Mesenchymal stem cell (in vitro differentiated cells and primary cell): ENCODE measurements around the gene KCNK10.
A peak's percentile ranks its signal among the peaks of the same experiment; 100 is the strongest.

ENCODE experiments used
- DNase-seq: peaks from one replicate; pipeline ENCODE4 v3.0.0-alpha.2; 2013
- H2AFZ ChIP-seq: one replicate; pipeline ENCODE4 v1.6.1; 2013; ENCODE audit warnings: low read depth, mild to moderate bottlenecking, control low read depth, inconsistent platforms, low read length, moderate library complexity
- H2AK5ac ChIP-seq: 2 replicates; pipeline ENCODE4 v1.6.1; 2013; ENCODE audit warnings: low read length, moderate library complexity, mild to moderate bottlenecking, inconsistent platforms; ENCODE audit not compliant: severe bottlenecking
- H2BK120ac ChIP-seq: one replicate; pipeline ENCODE4 v1.6.1; 2013; ENCODE audit warnings: low read depth, mild to moderate bottlenecking, inconsistent platforms, low read length, moderate library complexity
- H2BK12ac ChIP-seq, 2 experiments: one replicate each; pipeline ENCODE4 v1.6.1; 2013; ENCODE audit warnings: inconsistent platforms in 2 of 2, low read length in 2 of 2, mild to moderate bottlenecking in 2 of 2, moderate library complexity in 2 of 2, control low read depth in 1 of 2
- H2BK15ac ChIP-seq: one replicate; pipeline ENCODE4 v1.6.1; 2013; ENCODE audit warnings: mild to moderate bottlenecking, low read depth, inconsistent platforms; ENCODE audit not compliant: poor library complexity, severe bottlenecking
- H2BK5ac ChIP-seq: 2 replicates; pipeline ENCODE4 v1.6.1; 2013; ENCODE audit warnings: low read depth, mild to moderate bottlenecking, low read length, control low read depth, inconsistent platforms; ENCODE audit not compliant: poor library complexity, severe bottlenecking
- H3K14ac ChIP-seq, 2 experiments: one replicate each; pipeline ENCODE4 v1.6.1; 2013; ENCODE audit warnings: inconsistent platforms in 2 of 2, low read length in 2 of 2, control low read depth in 1 of 2, mild to moderate bottlenecking in 1 of 2, moderate library complexity in 1 of 2
- H3K18ac ChIP-seq, 2 experiments: one replicate each; pipeline ENCODE4 v1.6.1; 2013; ENCODE audit warnings: inconsistent platforms in 2 of 2, low read length in 2 of 2, control low read depth in 1 of 2, low read depth in 1 of 2, mild to moderate bottlenecking in 1 of 2
- H3K23ac ChIP-seq, 2 experiments: one replicate each; pipeline ENCODE4 v1.6.1; 2013; ENCODE audit warnings: inconsistent platforms in 2 of 2, low read length in 2 of 2, mild to moderate bottlenecking in 2 of 2, moderate library complexity in 2 of 2, control low read depth in 1 of 2
- H3K27ac ChIP-seq: 2 replicates; pipeline ENCODE4 v1.5.1; 2013; ENCODE audit warnings: mild to moderate bottlenecking, moderate library complexity, low read length, control low read depth, inconsistent platforms; ENCODE audit not compliant: poor library complexity, severe bottlenecking
- H3K27me3 ChIP-seq, 2 experiments: 2 replicates each; pipeline versions ENCODE4 v1.6.1 to v1.7.0; 2013; ENCODE audit warnings: low read length in 2 of 2, mild to moderate bottlenecking in 2 of 2, moderate library complexity in 2 of 2, control low read depth in 1 of 2, inconsistent platforms in 1 of 2; ENCODE audit not compliant: control insufficient read depth in 1 of 2, insufficient read depth in 1 of 2
- H3K36me3 ChIP-seq, 2 experiments: 2 replicates each; pipeline versions ENCODE4 v1.6.1 to v1.7.0; 2013; ENCODE audit warnings: low read length in 2 of 2, control low read depth in 1 of 2, inconsistent platforms in 1 of 2, low read depth in 1 of 2, mild to moderate bottlenecking in 1 of 2; ENCODE audit not compliant: insufficient read depth in 2 of 2, control insufficient read depth in 1 of 2
- H3K4ac ChIP-seq, 2 experiments: one replicate each; pipeline ENCODE4 v1.6.1; 2013; ENCODE audit warnings: inconsistent platforms in 2 of 2, low read length in 2 of 2, mild to moderate bottlenecking in 2 of 2, moderate library complexity in 2 of 2, control low read depth in 1 of 2, low read depth in 1 of 2
- H3K4me1 ChIP-seq: 2 replicates; pipeline ENCODE4 v1.6.1; 2013; ENCODE audit warnings: low read depth, low read length, control low read depth; ENCODE audit not compliant: control insufficient read depth, insufficient read depth
- H3K4me2 ChIP-seq: 2 replicates; pipeline ENCODE4 v1.6.1; 2013; ENCODE audit warnings: low read length, mild to moderate bottlenecking, inconsistent platforms; ENCODE audit not compliant: poor library complexity, severe bottlenecking
- H3K4me3 ChIP-seq, 2 experiments: 2 replicates each; pipeline versions ENCODE4 v1.5.1 to v1.7.0; 2013; ENCODE audit warnings: low read length in 2 of 2, mild to moderate bottlenecking in 2 of 2, control low read depth in 1 of 2, low read depth in 1 of 2; ENCODE audit not compliant: insufficient read depth in 1 of 2
- H3K79me1 ChIP-seq: replicated peaks from 2 replicates; pipeline ENCODE4 v1.6.1; 2013; ENCODE audit warnings: mild to moderate bottlenecking, control low read depth, low read length, inconsistent platforms; ENCODE audit not compliant: poor library complexity, severe bottlenecking
- H3K9ac ChIP-seq: 2 replicates; pipeline ENCODE4 v1.7.0; 2013; ENCODE audit warnings: mild to moderate bottlenecking, low read length, moderate library complexity
- H3K9me3 ChIP-seq: 2 replicates; pipeline ENCODE4 v1.7.0; 2013; ENCODE audit warnings: mild to moderate bottlenecking, low read length; ENCODE audit not compliant: control insufficient read depth
- H4K8ac ChIP-seq: one replicate; pipeline ENCODE4 v1.6.1; 2013; ENCODE audit warnings: inconsistent platforms, mild to moderate bottlenecking, low read length, moderate library complexity
- H4K91ac ChIP-seq: one replicate; pipeline ENCODE4 v1.6.1; 2013; ENCODE audit warnings: mild to moderate bottlenecking, low read length, inconsistent platforms
- whole genome bisulfite sequencing: methylation state at CpG from one replicate; pipeline ENCODE4 v1.1.7; 2013; ENCODE audit warnings: mixed read lengths; 5-methylcytosine and 5-hydroxymethylcytosine counted together

Gene KCNK10

DNA sequence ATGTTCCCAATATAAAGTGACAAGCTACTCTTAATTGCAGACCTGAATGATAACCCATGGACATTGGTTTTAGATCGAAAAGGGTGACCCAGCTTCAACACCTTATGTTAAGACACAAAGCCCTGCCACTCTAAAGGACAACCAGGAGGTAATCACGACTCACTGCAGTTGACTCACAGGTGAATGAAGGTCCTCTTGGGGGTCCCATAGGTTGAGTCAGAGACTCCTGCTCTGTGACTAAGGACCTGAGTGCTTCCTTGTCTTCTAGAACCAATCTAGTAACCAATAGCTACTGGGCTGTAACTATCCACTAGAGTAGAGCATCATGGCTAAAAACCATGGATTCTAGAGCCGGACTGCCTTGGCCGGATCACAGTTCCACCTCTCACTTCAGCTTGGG is 73.8 kb downstream of the KCNK10 start:
- WGBS: 66% methylated on average over 4 of the region's 4 CpGs
- H2BK120ac ChIP-seq: no peak overlapping the region

DNA sequence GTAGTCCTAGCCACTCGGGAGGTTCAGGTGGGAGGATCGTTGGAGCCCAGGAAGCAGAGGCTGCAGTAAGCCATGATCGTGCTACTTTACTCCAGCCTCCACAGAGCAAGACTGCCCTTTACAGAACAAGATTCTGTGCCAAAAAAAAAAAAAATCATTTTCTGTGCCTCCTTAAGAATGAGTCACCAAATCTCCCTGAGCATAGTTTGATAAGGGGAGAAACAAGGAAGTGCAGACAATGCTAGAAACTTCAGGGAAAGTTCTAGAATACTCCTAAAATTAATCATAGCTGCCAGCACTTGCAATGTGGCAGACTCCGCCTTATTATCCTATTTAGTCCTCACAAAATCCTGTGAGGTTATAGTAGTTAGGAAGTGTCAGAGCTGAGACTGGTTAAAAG is 74.5 kb downstream of the KCNK10 start:
- Histone ChIP-seq H2BK5ac (no peak overlapping the region), H3K9ac (no peak overlapping the region), H3K4me1 (no peaks in the 10 kb centered on the region), H3K27ac (no peak overlapping the region), H4K8ac (no peak overlapping the region), H4K91ac (no peak overlapping the region), H2BK12ac (no peak overlapping the region), H3K4ac (no peak overlapping the region), H3K36me3 (no peaks in the 10 kb centered on the region), H2AK5ac (no peak overlapping the region), H2AFZ (no peak overlapping the region), H3K4me2 (no peak overlapping the region), H3K27me3 (peaks cover 0 to 23% of the 10 kb centered on the region in 2 experiments), H3K14ac (no peak overlapping the region), H3K4me3 (no peak overlapping the region), H3K18ac (no peak overlapping the region), H3K9me3 (no peaks in the 10 kb centered on the region), H3K23ac (no peak overlapping the region), H3K79me1 (no peaks in the 10 kb centered on the region), H2BK120ac (no peak overlapping the region), H2BK15ac (no peak overlapping the region)
- WGBS: 67% methylated on average over 3 of the region's 4 CpGs
- no peak for DNase-seq

More for the DNA sequence above, 73.8 kb downstream of the KCNK10 start:
- no peak overlapping the region for H3K27ac ChIP-seq
- no peak overlapping the region for H3K4ac ChIP-seq
- no peak overlapping the region for H3K4me2 ChIP-seq
- H3K4me1 ChIP-seq: no peaks in the 10 kb centered on the region
- H2BK12ac ChIP-seq: no peak overlapping the region
- no peak for DNase-seq
- H3K9ac ChIP-seq: no peak overlapping the region
- H2BK15ac ChIP-seq: no peak overlapping the region
- no peaks in the 10 kb centered on the region for H3K9me3 ChIP-seq
- H2AK5ac ChIP-seq: no peak overlapping the region
- no peaks in the 10 kb centered on the region for H3K79me1 ChIP-seq
- H3K14ac ChIP-seq: no peak overlapping the region
- H4K91ac ChIP-seq: no peak overlapping the region
- H4K8ac ChIP-seq: no peak overlapping the region
- no peak overlapping the region for H2AFZ ChIP-seq
- H2BK5ac ChIP-seq: no peak overlapping the region
- no peaks in the 10 kb centered on the region for H3K36me3 ChIP-seq
- no peak overlapping the region for H3K4me3 ChIP-seq
- H3K23ac ChIP-seq: no peak overlapping the region
- peaks cover 0 to 28% of the 10 kb centered on the region in 2 experiments for H3K27me3 ChIP-seq
- H3K18ac ChIP-seq: no peak overlapping the region

DNA sequence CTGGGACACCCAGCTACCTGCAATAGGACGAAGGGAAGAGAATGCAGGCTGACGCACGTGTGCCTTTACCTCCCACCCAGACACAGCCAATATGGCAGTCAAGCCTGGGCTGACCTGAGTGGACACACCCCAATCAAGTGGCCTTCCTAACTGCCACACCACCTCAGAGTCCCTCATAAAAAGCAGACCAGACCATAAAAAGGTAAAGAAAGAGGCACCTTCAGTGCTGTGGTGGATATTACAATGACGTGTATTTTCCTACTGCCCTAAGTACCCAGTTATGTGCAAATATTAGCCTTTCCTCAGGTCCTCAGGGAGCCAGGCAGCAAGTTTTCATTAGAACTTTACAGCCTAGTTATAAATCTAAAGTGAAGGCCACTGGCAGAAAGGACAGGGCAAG is 75.8 kb downstream of the KCNK10 start:
- Histone ChIP-seq H3K79me1 (no peaks in the 10 kb centered on the region), H2BK12ac (no peak overlapping the region), H3K27me3 (peaks cover 0 to 34% of the 10 kb centered on the region in 2 experiments), H3K23ac (no peak overlapping the region), H3K18ac (no peak overlapping the region), H2AFZ (no peak overlapping the region), H2AK5ac (no peak overlapping the region), H3K27ac (no peak overlapping the region), H2BK5ac (no peak overlapping the region), H3K14ac (peak overlapping the region in 1 of 2 experiments; percentile 22), H4K8ac (no peak overlapping the region), H3K4ac (no peak overlapping the region), H3K9me3 (no peaks in the 10 kb centered on the region), H3K4me2 (no peak overlapping the region), H4K91ac (no peak overlapping the region), H3K36me3 (no peaks in the 10 kb centered on the region), H3K4me1 (no peaks in the 10 kb centered on the region), H3K9ac (no peak overlapping the region), H2BK120ac (no peak overlapping the region), H2BK15ac (no peak overlapping the region), H3K4me3 (no peak overlapping the region)
- DNase-seq: no peak
- 87% methylated on average over 4 of the region's 4 CpGs for WGBS

DNA sequence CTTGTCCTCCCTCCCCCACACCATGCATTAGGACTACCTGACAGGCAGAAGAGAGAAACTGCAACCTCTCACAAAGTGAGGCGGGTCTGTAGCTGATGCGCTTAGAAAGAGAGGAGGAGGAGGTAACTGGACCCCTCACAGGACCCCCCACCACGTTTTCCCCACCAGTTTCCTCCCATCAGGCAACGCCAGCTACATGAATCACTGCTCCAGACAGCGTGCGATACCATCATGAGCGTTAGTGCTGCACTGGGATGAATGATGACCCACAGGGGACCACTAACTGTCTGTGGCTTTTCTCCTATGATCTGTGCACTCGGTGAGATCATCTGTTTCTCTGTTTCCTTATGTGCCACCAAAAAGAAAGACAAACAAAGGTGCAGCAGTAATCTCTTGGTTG is 77.7 kb downstream of the KCNK10 start:
- no peaks in the 10 kb centered on the region for H3K79me1 ChIP-seq
- no peak overlapping the region for H2BK5ac ChIP-seq
- H3K36me3 ChIP-seq: no peaks in the 10 kb centered on the region
- no peak overlapping the region for H3K4me3 ChIP-seq
- H4K91ac ChIP-seq: no peak overlapping the region
- H3K27ac ChIP-seq: no peak overlapping the region
- H3K18ac ChIP-seq: no peak overlapping the region
- H3K4ac ChIP-seq: no peak overlapping the region
- no peaks in the 10 kb centered on the region for H3K9me3 ChIP-seq
- H4K8ac ChIP-seq: no peak overlapping the region
- H3K9ac ChIP-seq: no peak overlapping the region
- H2BK15ac ChIP-seq: no peak overlapping the region
- no peak overlapping the region for H3K14ac ChIP-seq
- no peak overlapping the region for H2AFZ ChIP-seq
- H2AK5ac ChIP-seq: no peak overlapping the region
- H3K4me2 ChIP-seq: no peak overlapping the region
- no peak overlapping the region for H3K23ac ChIP-seq
- no peaks in the 10 kb centered on the region for H3K4me1 ChIP-seq
- H2BK120ac ChIP-seq: no peak overlapping the region
- H2BK12ac ChIP-seq: no peak overlapping the region
- DNase-seq: no peak
- 8% methylated on average over 8 of the region's 8 CpGs for WGBS
- H3K27me3 ChIP-seq: peaks cover 0 to 46% of the 10 kb centered on the region in 2 experiments
